Hematopoietic multipotent progenitor cell treated with erythropoietin and hydrocortisone succinate and interleukin-3 and kit ligand, for 4 days (in vitro differentiated cells): Measurements from ENCODE around the gene PTPRN2.

Experiments
- DNase-seq: peaks from one replicate; pipeline ENCODE4 v3.0.0-alpha.2; 2015

The PTPRN2 gene

DNA sequence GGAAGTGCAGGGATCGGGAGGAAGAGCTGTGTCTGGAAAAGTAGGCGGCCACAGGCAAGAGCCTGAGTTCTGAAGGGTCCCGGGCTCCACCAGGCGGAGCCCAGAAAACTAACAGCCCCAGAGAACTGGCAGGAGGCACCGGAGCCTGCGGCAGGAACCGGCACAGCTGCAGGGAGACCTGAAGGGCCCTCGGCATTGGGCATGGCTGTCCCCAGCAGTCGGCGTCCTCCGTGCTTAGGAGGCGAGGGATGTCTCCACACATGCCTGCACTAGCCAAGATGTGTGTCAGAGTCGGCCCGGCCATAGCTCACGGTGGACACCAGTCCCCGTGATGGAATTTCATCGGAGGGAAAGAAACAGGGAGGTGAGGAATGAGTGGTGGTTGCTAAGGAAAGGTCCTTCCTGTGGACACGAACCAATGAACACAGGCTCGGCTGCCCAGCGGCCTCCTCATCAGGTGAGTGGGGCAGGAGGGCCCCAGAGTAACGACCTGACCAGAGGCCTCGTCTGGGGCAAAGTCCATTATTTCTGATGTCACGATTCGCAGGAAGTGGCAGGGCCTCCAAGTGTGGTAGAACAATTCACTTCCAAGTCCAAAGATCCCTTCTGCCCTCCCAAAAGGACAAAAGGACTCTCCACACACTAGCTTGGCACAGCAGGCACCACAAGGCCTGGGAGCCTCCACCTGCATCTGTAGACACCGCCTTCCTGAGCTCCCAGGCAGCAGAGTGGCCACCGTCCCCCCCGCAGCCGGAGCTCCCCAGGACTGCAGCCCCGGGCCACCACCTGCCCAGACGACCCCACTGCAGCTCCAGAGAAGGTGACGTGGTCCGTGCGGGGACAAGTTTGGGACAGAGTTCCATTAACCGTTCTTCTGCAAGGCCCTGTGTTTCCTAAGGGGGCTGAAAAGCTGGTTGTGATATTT is 444.2 kb downstream of the PTPRN2 start:
- no peak for DNase-seq

- DNase-seq = no peak
Measured at GRCh38 chr7:158142657-158143056, 445.0 kb downstream of the PTPRN2 start.

GRCh38 chr7:158141806-158142518 is 445.7 kb downstream of the PTPRN2 start:
- no peak for DNase-seq

- no peak for DNase-seq
Measured at GRCh38 chr7:158141221-158141582, 446.4 kb downstream of the PTPRN2 start.

DNA sequence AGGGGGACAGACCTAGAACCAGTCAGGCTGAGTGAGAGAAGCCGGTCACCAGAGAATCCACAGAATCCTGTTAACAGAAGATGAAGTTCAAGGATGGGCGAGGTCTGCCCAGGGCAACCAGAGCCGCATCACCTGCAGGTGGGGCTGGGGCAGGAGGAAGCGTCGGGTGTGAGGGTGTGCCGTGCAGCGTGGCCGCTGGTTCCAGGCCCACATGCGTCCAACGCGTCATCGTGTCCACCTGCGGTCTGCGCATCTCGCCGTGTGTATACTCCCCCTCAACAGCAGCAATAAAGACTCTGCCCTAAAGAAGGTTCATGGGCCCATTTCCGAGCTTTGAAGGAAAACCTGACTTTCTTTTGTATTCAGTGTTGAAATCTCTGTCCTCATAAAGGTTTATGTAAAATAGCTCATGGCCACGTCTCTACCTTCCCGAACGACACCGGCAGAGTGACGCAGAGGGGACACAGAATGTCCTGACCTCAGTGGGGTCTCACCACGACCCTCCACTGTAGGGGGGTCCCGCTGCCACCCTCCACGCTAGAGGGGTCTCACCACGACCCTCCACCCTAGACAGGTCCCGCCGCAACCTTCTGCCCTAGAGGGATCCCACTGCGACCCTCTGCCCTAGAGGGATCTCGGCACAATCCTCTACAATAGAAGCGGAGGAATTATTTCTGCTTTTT is 446.9 kb downstream of the PTPRN2 start:
- no peak for DNase-seq

DNA sequence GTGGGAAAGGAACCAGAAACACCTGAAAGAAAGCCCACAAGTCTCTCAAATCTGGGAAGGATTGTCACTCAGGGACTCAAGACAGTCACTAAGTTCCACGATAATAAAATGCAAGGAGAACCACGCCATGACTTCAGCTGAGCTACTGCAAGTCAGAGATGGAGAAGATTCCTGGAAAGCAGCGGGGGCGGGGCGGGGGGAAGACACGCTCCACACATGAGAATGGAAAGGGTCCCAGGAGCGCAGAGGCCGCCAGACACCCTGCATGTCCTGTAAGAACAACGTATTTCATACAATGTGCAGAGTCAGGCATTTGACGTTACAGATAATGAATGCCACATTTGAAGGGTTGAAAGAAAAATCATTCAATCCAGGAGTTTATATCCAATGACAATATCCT is 448.1 kb downstream of the PTPRN2 start:
- DNase-seq = no peak

- no peak for DNase-seq
Measured at GRCh38 chr7:158138329-158138597, 449.4 kb downstream of the PTPRN2 start.

DNA sequence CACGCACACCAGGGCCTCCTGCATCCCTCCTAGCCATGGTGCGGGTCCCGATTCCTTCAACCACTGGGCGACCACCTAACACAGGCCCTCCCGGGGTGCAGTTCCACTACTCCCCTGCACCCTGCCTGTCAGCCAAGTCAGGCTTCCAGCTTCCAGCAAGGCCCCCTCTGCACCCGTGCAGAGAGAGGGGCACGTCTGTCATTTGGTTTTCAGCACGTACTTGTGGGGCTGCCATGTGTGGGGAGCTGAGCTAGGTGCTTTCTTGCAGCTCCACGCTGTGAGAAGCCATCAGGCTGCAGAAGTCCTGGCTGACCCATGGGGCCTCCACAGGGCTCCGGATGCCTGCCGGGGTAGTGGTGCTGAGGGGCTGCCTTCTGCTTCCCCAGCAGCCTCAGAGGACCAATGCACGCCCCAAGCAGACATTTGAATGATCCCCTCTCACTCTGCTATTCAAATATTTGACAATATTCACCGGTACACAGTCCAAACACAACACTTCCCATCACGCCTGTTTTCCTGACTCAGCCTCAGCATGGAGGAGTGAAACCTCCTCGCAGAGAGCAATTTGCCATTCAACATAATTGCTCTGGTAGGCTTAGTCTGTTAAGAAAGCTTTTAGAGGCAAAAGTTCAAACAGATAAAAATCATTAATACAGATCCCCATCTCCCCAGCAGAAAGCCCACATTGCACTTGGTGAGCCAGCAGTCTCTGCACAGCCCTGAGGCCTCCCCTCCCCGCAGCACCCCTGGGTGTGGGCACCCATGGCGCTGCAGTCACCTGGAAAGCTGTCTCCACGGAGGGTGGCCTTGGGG is 449.9 kb downstream of the PTPRN2 start:
- no peak for DNase-seq

DNA sequence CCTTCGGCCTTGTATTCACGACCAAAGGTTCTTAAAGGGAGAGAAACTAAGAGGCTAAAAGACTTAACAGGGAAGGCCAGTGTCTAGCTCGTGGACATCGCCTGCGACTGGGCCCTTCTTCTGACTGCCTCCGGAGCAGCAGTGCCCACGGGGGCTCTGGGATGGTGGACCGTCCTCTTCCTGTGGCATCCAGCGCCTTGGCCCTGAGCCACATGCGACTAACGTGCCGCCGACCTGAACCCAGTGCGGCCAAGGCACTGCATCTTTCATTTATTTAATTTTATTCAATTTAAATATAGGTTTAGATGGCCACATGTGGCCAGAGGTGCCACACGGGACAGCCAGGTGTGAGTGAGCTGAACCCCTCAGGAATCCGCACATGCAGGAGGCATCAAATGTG is 451.7 kb downstream of the PTPRN2 start:
- no peak for DNase-seq

DNA sequence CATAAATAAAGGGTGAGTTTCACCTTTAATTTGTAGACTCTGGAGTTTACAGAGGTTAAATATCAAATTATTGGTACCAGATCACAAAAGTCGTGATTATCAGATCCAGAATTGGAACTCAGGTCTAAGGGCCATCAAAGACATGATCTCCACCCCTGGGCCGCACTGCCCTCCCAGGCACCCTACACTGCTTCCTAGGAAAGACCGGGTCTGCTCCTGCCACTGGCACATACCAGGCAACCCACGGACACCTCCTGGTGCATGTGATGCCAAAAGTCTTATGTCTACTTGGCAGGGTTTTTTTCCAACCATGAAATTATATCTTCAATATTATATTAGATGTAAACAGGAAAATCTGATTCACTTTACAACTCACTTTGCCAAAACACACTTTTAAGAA is 452.8 kb downstream of the PTPRN2 start:
- DNase-seq = no peak

- DNase-seq = no peak
Measured at GRCh38 chr7:158133515-158134271, 453.9 kb downstream of the PTPRN2 start.

- DNase-seq = no peak
Measured at GRCh38 chr7:158133057-158133456, 454.6 kb downstream of the PTPRN2 start.

DNA sequence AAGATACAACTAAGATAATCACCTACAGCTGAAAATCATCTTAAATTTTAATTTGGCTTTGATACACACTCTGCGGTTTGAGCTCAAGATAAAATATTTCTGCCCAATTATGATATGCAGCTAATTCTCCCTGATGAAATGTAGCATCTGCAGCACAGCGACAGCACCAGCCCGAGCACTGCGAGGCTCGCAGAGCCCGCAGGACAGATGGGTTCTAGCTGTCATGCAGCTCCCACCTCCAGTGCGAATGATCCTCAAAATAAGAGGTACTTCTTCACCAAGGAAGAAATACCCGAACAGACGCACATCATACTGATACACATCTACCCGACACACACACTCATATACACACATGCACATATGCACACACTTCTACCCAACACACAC is 457.6 kb downstream of the PTPRN2 start:
- DNase-seq = no peak

GRCh38 chr7:158129037-158130022 is 458.3 kb downstream of the PTPRN2 start:
- no peak for DNase-seq

- DNase-seq = no peak
Measured at GRCh38 chr7:158128572-158128971, 459.1 kb downstream of the PTPRN2 start.

- no peak for DNase-seq
Measured at GRCh38 chr7:158127241-158127640, 460.4 kb downstream of the PTPRN2 start.

DNA sequence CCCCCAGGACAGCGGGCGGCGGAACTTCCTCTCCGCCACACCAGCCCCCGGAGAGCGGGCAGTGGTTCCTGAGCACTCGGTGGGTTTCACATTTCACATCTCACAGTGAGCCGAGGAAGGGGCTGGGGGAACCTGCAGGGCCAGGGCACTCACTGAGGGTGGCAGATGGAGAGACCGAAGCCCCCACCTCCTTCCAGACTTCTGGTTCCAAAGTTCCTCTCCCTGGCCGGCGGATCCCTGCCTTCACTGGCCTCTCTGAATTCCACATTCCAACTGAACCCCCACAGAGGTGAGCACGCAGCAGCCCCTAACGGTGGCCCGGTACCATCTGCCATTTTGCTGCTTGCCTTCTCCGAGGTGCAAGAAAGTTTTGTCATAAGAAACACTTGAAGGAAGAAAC is 461.0 kb downstream of the PTPRN2 start:
- DNase-seq = no peak

- DNase-seq = no peak
Measured at GRCh38 chr7:158125721-158126120, 461.9 kb downstream of the PTPRN2 start.

DNA sequence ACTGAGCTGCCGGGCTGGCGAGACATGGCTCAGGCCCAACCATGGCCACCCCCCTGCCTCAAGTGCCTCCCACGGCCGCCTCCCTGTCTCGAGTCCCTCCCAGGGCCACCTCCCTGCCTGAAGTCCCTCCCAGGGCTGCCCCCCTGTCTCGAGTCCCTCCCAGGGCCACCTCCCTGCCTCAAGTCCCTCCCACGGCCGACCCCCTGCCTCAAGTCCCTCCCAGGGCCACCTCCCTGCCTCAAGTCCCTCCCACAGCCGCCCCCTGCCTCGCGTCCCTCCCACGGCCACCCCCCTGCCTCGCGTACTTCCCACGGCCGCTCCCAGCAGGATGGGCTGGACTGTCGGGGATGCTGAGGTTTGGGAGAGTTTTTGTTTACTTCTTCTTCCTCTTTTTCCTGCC is 462.5 kb downstream of the PTPRN2 start:
- no peak for DNase-seq

DNA sequence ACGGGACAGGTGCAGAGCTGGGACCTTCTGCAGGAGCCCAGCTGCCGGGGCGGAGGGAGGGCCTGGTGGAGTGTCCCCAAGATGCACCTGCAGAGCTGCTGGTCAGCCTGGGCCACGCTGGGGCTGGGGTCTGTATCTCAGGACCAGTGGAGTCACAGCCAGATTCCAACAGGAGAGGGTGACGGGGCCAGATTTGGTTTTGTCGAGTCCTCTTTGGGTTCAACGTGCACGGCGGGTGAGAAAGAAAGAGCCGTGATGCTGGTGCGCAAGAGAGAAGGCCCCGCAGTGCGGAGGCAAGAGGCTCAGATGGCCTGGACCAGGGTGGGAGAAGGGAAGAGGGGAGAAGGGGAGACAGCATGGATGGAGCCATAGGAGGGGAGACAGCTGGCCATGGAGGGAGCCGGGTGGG is 462.9 kb downstream of the PTPRN2 start:
- DNase-seq = no peak

GRCh38 chr7:158123753-158124152 is 463.9 kb downstream of the PTPRN2 start:
- DNase-seq = no peak
